SK-N-SH (cell line): ENCODE data around the gene NRCAM. TPM values are rescaled to one million over a fixed set of nuclear protein-coding genes. Genes with fewer than 3 reads are reported as not detected.

Experiments
- CTCF ChIA-PET: fragments of 300-600, 350-600 bp; formaldehyde crosslinking; extraction: SDS; loops from one replicate; lab custom pipeline; 2021; lab: Yijun Ruan, JAX
- POLR2A ChIA-PET: fragments of 350-600 bp; sonication (Branson Sonifier 250); formaldehyde crosslinking; extraction: SDS; loops from one replicate; lab custom pipeline; 2020; ENCODE audit warnings: antibody characterized with exemption, inconsistent platforms; lab: Yijun Ruan, JAX
- DNase-seq: peaks from one replicate; pipeline ENCODE4 v3.0.0; 2012
- H2AFZ ChIP-seq: fragments of 200-600 bp; sonication (generic); 2 replicates; pipeline ENCODE4 v1.8.1; 2016; ENCODE audit warnings: antibody characterized with exemption, mild to moderate bottlenecking, low read depth
- H3F3A ChIP-seq: fragments of 200-600 bp; sonication (generic); replicated peaks from 2 replicates; pipeline ENCODE3; 2016; ENCODE audit warnings: antibody characterized with exemption, mild to moderate bottlenecking; ENCODE audit not compliant: insufficient read depth
- H3K27ac ChIP-seq, 2 experiments: fragments of 200-500 bp in 1 of 2; fragments of 200-600 bp in 1 of 2; sonication (Bioruptor generic) in 1 of 2; sonication (generic), shearing (Covaris generic) in 1 of 2; 2 replicates each; pipeline versions ENCODE4 v1.5.1 to v1.6.1; 2014 to 2016; ENCODE audit warnings: low read depth in 2 of 2, inconsistent platforms in 1 of 2, low read length in 1 of 2, mild to moderate bottlenecking in 1 of 2, mixed read lengths in 1 of 2
- H3K27me3 ChIP-seq: fragments of 200-600 bp; sonication (generic), shearing (Covaris generic); 2 replicates; pipeline ENCODE4 v1.6.1; 2016; ENCODE audit warnings: mixed run types; ENCODE audit not compliant: insufficient read depth
- H3K36me3 ChIP-seq, 2 experiments: fragments of 200-500 bp in 1 of 2; fragments of 200-600 bp in 1 of 2; sonication (Bioruptor generic) in 1 of 2; sonication (generic) in 1 of 2; replicated peaks in 1 of 2; 2 replicates each; pipeline versions ENCODE3 to v1.5.1; 2014 to 2016; ENCODE audit warnings: low read length in 1 of 2, mild to moderate bottlenecking in 1 of 2; ENCODE audit not compliant: insufficient read depth in 2 of 2, control insufficient read depth in 1 of 2
- H3K4me1 ChIP-seq, 2 experiments: fragments of 200-500 bp in 1 of 2; fragments of 200-600 bp in 1 of 2; sonication (Bioruptor generic) in 1 of 2; sonication (generic), shearing (Covaris generic) in 1 of 2; 2 replicates each; pipeline versions ENCODE4 v1.5.1 to v1.6.1; 2014 to 2016; ENCODE audit warnings: low read depth in 1 of 2, low read length in 1 of 2, mixed run types in 1 of 2; ENCODE audit not compliant: insufficient read depth in 2 of 2, control insufficient read depth in 1 of 2
- H3K4me2 ChIP-seq: fragments of 200-600 bp; sonication (generic), shearing (Covaris generic); 2 replicates; pipeline ENCODE4 v1.6.1; 2017; ENCODE audit warnings: mixed run types
- H3K4me3 ChIP-seq, 2 experiments: fragments of 200-500 bp in 1 of 2; fragments of 200-600 bp in 1 of 2; sonication (Bioruptor generic) in 1 of 2; sonication (generic), shearing (Covaris generic) in 1 of 2; 2 replicates each; pipeline versions ENCODE4 v1.5.1 to v1.8.1; 2014 to 2016; ENCODE audit warnings: low read depth in 2 of 2, inconsistent platforms in 1 of 2, low read length in 1 of 2, mild to moderate bottlenecking in 1 of 2, mixed read lengths in 1 of 2, moderate library complexity in 1 of 2
- H3K79me2 ChIP-seq: fragments of 200-600 bp; sonication (generic); 2 replicates; pipeline ENCODE4 v1.8.1; 2017; ENCODE audit warnings: mild to moderate bottlenecking; ENCODE audit not compliant: insufficient read depth
- H3K9ac ChIP-seq: fragments of 200-600 bp; sonication (generic); 2 replicates; pipeline ENCODE4 v1.6.1; 2017; ENCODE audit warnings: mixed run types
- H3K9me2 ChIP-seq: fragments of 200-600 bp; sonication (generic); 2 replicates; pipeline ENCODE4 v1.6.1; 2017; ENCODE audit warnings: mixed run types
- H3K9me3 ChIP-seq: fragments of 200-600 bp; sonication (generic); 2 replicates; pipeline ENCODE4 v1.6.1; 2017; ENCODE audit warnings: mixed run types, mild to moderate bottlenecking, moderate library complexity
- H4K20me1 ChIP-seq: fragments of 200-600 bp; sonication (generic); 2 replicates; pipeline ENCODE4 v1.6.1; 2017; ENCODE audit warnings: mild to moderate bottlenecking, mixed run types; ENCODE audit not compliant: insufficient read depth
- FOSL2 ChIP-seq: IDR thresholded peaks from 2 replicates; pipeline ENCODE4 v1.4.0; 2012; ENCODE audit warnings: low read depth, mild to moderate bottlenecking, moderate library complexity, borderline replicate concordance
- FOXM1 ChIP-seq: IDR thresholded peaks from 2 replicates; pipeline ENCODE4 v1.4.0; 2012; ENCODE audit warnings: low read depth, mild to moderate bottlenecking
- GABPA ChIP-seq: IDR thresholded peaks from 2 replicates; pipeline ENCODE4 v1.4.0; 2012; ENCODE audit warnings: low read depth, mild to moderate bottlenecking
- GATA2 ChIP-seq: sonication (generic); formaldehyde crosslinking; IDR thresholded peaks from 2 replicates; pipeline ENCODE4 v1.5.0; 2020; ENCODE audit warnings: mild to moderate bottlenecking, missing genetic modification reagents
- JUND ChIP-seq: IDR thresholded peaks from 2 replicates; pipeline ENCODE4 v1.4.0; 2012
- NFIC ChIP-seq: IDR thresholded peaks from 2 replicates; pipeline ENCODE4 v1.4.0; 2012; ENCODE audit warnings: borderline replicate concordance
- PBX3 ChIP-seq: IDR thresholded peaks from 2 replicates; pipeline ENCODE4; 2012
- POLR2AphosphoS5 ChIP-seq: IDR thresholded peaks from 2 replicates; pipeline ENCODE4 v1.6.1; 2012; ENCODE audit warnings: low read depth, low read length
- RCOR1 ChIP-seq: fragments of 150-350 bp; IDR thresholded peaks from 2 replicates; pipeline ENCODE4 v1.6.1; 2017; ENCODE audit warnings: antibody characterized with exemption, low read length
- RFX5 ChIP-seq: IDR thresholded peaks from 2 replicates; pipeline ENCODE4 v1.6.1; 2012; ENCODE audit warnings: mild to moderate bottlenecking, improper control_type of control experiment, low read length
- RXRA ChIP-seq: IDR thresholded peaks from 2 replicates; pipeline ENCODE4 v1.4.0; 2012; ENCODE audit warnings: low read depth, mild to moderate bottlenecking, borderline replicate concordance
- SMC3 ChIP-seq: IDR thresholded peaks from 2 replicates; pipeline ENCODE4 v1.6.1; 2012; ENCODE audit warnings: low read depth, low read length, improper control_type of control experiment
- TCF12 ChIP-seq: IDR thresholded peaks from 2 replicates; pipeline ENCODE4 v1.4.0; 2012
- TEAD4 ChIP-seq: IDR thresholded peaks from 2 replicates; pipeline ENCODE4 v1.4.0; 2012; ENCODE audit warnings: mild to moderate bottlenecking, borderline replicate concordance; ENCODE audit not compliant: insufficient read depth
- YY1 ChIP-seq: IDR thresholded peaks from 2 replicates; pipeline ENCODE4 v1.4.0; 2012; ENCODE audit warnings: low read depth, mild to moderate bottlenecking
- WGBS: methylation state at CpG from one replicate; pipeline ENCODE4 v1.1.6; 2017; ENCODE audit warnings: low lambda C conversion rate; 5-methylcytosine and 5-hydroxymethylcytosine counted together
- polyA plus RNA-seq, 3 experiments: library from polyadenylated mRNA; depleted of rRNA; stranded (reverse); fragments of >200 nt; gene quantifications; 2 replicates each; pipeline ENCODE4 v1.2.3, GENCODE V29; 2012
- TF ChIP-seq, protein P1 (sequence below): IDR thresholded peaks from 2 replicates; pipeline ENCODE4 v1.4.0; 2012; ENCODE audit warnings: low read depth

Gene NRCAM
- polyA plus RNA-seq, 1 of the 3 experiments (the other 2 are of a cell fraction), result 1.1 TPM

DNA sequence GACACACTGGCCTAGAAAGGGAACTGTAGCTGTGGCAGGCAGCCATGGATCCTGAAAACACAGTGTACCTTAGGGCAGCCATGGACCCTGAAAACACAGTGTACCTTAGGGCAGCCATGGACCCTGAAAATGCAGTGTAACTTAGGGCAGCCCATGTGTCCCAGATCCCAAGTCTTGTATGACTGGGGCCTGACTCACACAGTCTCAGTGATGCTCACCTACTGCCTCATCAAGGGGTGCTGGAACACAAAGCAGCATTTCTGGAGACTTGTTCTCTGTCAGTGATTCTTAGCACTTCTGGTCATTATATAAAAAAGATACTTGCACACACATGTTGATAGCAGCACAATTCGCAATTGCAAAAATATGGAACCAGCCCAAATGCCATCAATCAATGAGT, 255.9 kb downstream of the NRCAM start:
- DNase-seq, result no peak
- Histone ChIP-seq H3K27ac (no peak overlapping the region), H2AFZ (no peak overlapping the region), H3K4me2 (no peak overlapping the region), H3K9ac (no peak overlapping the region), H3K9me2 (no peaks in the 10 kb centered on the region), H3K36me3 (peaks cover 0 to 16% of the 10 kb centered on the region in 2 experiments), H3K4me3 (no peak overlapping the region), H3K4me1 (peaks cover 0 to 18% of the 10 kb centered on the region in 2 experiments; a peak in 2 of 4 replicates), H3F3A (no peaks in the 10 kb centered on the region), H3K9me3 (no peaks in the 10 kb centered on the region), H3K79me2 (no peaks in the 10 kb centered on the region), H4K20me1 (no peaks in the 10 kb centered on the region), H3K27me3 (no peaks in the 10 kb centered on the region)
- TF ChIP-seq, protein P1, sequence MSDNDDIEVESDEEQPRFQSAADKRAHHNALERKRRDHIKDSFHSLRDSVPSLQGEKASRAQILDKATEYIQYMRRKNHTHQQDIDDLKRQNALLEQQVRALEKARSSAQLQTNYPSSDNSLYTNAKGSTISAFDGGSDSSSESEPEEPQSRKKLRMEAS, result no peak
- TF ChIP-seq NFIC (no peak), FOSL2 (no peak)
- CTCF ChIA-PET, result no interaction called here
- WGBS, result 71% methylated on average over 1 of the region's 1 CpG
- POLR2A ChIA-PET, result no interaction called here

DNA sequence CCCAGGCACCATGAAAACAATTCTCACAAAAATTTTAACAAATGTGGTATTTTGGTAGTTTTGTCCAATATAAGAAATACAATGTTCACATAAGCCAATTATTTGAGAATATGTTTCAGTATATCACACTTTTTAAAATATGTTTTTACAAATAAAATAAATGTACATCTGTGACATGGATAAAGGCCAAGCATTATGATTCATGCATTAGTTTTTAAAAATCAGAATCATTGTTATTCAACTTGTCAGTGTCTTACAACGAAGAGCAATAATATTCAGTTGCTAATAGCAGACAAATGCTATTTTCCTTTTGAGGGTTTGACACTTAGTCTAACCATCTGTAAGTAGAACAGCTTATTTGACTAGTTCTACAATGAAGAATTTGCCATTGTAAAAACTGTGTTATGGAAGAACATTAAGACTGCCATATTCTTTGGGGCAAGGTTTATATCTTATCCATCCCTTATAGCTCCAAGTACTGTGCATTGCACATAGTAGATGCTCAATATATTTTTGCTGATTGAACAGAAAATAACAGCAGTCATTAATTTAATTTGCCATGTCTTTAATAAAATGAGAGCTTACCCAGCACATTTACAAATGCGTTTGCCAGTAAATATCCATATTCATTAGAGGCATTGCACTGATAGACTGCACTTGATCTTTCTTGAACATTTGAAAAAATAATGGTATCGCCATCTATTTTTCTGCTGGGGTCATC, 258.7 kb downstream of the NRCAM start:
- H4K20me1 ChIP-seq, result no peaks in the 10 kb centered on the region
- no peaks in the 10 kb centered on the region for H3F3A ChIP-seq
- no peak overlapping the region for H2AFZ ChIP-seq
- no peaks in the 10 kb centered on the region for H3K9me2 ChIP-seq
- DNase-seq, result no peak
- TF ChIP-seq TEAD4 (no peak), JUND (no peak), GABPA (no peak), TCF12 (no peak), YY1 (no peak), RFX5 (no peak), RXRA (no peak), SMC3 (no peak), FOXM1 (no peak), PBX3 (no peak), RCOR1 (no peak), GATA2 (no peak), POLR2AphosphoS5 (no peak)
- TF ChIP-seq, protein P1, result no peak
- no peaks in the 10 kb centered on the region for H3K79me2 ChIP-seq
- POLR2A ChIA-PET, result no interaction called here
- no peak overlapping the region for H3K27ac ChIP-seq
- peaks cover 0 to 32% of the 10 kb centered on the region in 2 experiments for H3K36me3 ChIP-seq
- H3K4me1 ChIP-seq, result peaks cover 0 to 2% of the 10 kb centered on the region in 2 experiments; a peak in 2 of 4 replicates
- H3K4me3 ChIP-seq, result no peak overlapping the region
- no peaks in the 10 kb centered on the region for H3K27me3 ChIP-seq
- 72% methylated on average over 3 of the region's 3 CpGs for WGBS
- H3K9me3 ChIP-seq, result no peaks in the 10 kb centered on the region
- H3K4me2 ChIP-seq, result no peak overlapping the region
- CTCF ChIA-PET, result no interaction called here
- H3K9ac ChIP-seq, result no peak overlapping the region
